Mesendoderm (in vitro differentiated cells): ENCODE results near the gene FOXP1.

Source experiments
- DNase-seq: peaks from one replicate; pipeline ENCODE4 v3.0.0; 2013
- H2AK5ac ChIP-seq: 2 replicates; pipeline ENCODE4 v1.6.1; 2013; ENCODE audit warnings: low read length, inconsistent platforms
- H2BK120ac ChIP-seq: 2 replicates; pipeline ENCODE4 v1.6.1; 2013; ENCODE audit warnings: low read depth, mild to moderate bottlenecking, low read length, moderate library complexity, mixed read lengths
- H2BK15ac ChIP-seq: replicated peaks from 2 replicates; pipeline ENCODE4 v1.6.1; 2013; ENCODE audit warnings: low read depth, mild to moderate bottlenecking, moderate library complexity
- H2BK5ac ChIP-seq: 2 replicates; pipeline ENCODE4 v1.6.1; 2013; ENCODE audit warnings: low read length, inconsistent platforms
- H3K18ac ChIP-seq: 2 replicates; pipeline ENCODE4 v1.6.1; 2013; ENCODE audit warnings: mild to moderate bottlenecking, low read length, mixed read lengths
- H3K23ac ChIP-seq: one replicate; pipeline ENCODE4 v1.6.1; 2013; ENCODE audit warnings: low read length
- H3K27ac ChIP-seq: 2 replicates; pipeline ENCODE4 v1.5.1; 2013; ENCODE audit warnings: low read depth, mild to moderate bottlenecking, inconsistent platforms, low read length, moderate library complexity
- H3K27me3 ChIP-seq: 2 replicates; pipeline ENCODE4 v1.6.1; 2013; ENCODE audit warnings: low read length, control low read depth, mild to moderate bottlenecking, inconsistent platforms; ENCODE audit not compliant: insufficient read depth, poor library complexity
- H3K36me3 ChIP-seq: 2 replicates; pipeline ENCODE4 v1.6.1; 2013; ENCODE audit warnings: low read length, inconsistent platforms; ENCODE audit not compliant: control insufficient read depth, insufficient read depth
- H3K4ac ChIP-seq: one replicate; pipeline ENCODE4 v1.6.1; 2013; ENCODE audit warnings: low read depth, mild to moderate bottlenecking, low read length, moderate library complexity
- H3K4me1 ChIP-seq: 2 replicates; pipeline ENCODE4 v1.6.1; 2013; ENCODE audit warnings: low read depth, low read length, inconsistent platforms; ENCODE audit not compliant: control insufficient read depth
- H3K4me2 ChIP-seq: 2 replicates; pipeline ENCODE4 v1.6.1; 2013; ENCODE audit warnings: low read length
- H3K4me3 ChIP-seq: 2 replicates; pipeline ENCODE4 v1.5.1; 2013; ENCODE audit warnings: mild to moderate bottlenecking, low read length
- H3K56ac ChIP-seq: one replicate; pipeline ENCODE4 v1.6.1; 2013; ENCODE audit warnings: low read length
- H3K79me1 ChIP-seq: 2 replicates; pipeline ENCODE4 v1.6.1; 2013; ENCODE audit warnings: low read length, inconsistent platforms
- H3K79me2 ChIP-seq: 2 replicates; pipeline ENCODE4 v1.6.1; 2013; ENCODE audit warnings: mild to moderate bottlenecking, low read length; ENCODE audit not compliant: control insufficient read depth, insufficient read depth
- H3K9ac ChIP-seq: 2 replicates; pipeline ENCODE4 v1.6.1; 2013; ENCODE audit warnings: low read length, inconsistent platforms
- H4K5ac ChIP-seq: one replicate; pipeline ENCODE4 v1.6.1; 2013; ENCODE audit warnings: low read length
- H4K8ac ChIP-seq: one replicate; pipeline ENCODE4 v1.6.1; 2013; ENCODE audit warnings: low read depth, mild to moderate bottlenecking, control low read depth, low read length, moderate library complexity
- WGBS: extraction: QIAGEN DNeasy Blood & Tissue Kit; methylation state at CpG from one replicate; pipeline ENCODE4 v1.1.7; 2013; ENCODE audit warnings: low lambda C conversion rate, missing lambda C conversion rate; ENCODE audit not compliant: insufficient coverage; ENCODE audit errors: extremely low coverage; 5-methylcytosine and 5-hydroxymethylcytosine counted together

The FOXP1 gene

GRCh38 chr3:71135373-71136088 is 448.0 kb downstream of the FOXP1 start:
- Histone ChIP-seq H2BK120ac (no peak overlapping the region), H3K56ac (no peak overlapping the region), H2BK15ac (no peak overlapping the region), H3K27me3 (no peaks in the 10 kb centered on the region), H3K4me1 (peaks cover 2% of the 10 kb centered on the region), H2AK5ac (no peak overlapping the region), H3K79me1 (no peaks in the 10 kb centered on the region), H3K36me3 (no peaks in the 10 kb centered on the region), H2BK5ac (no peak overlapping the region), H4K5ac (no peak overlapping the region), H3K4me3 (no peak overlapping the region), H3K4ac (no peak overlapping the region), H3K27ac (no peak overlapping the region), H3K9ac (no peak overlapping the region), H3K23ac (peak overlapping the region; percentile 51), H3K79me2 (no peaks in the 10 kb centered on the region), H4K8ac (no peak overlapping the region), H3K4me2 (no peak overlapping the region), H3K18ac (no peak overlapping the region)
- DNase-seq = no peak
- no CpG with 5 or more reads among the region's 8 CpGs for WGBS

GRCh38 chr3:71134521-71134920 is 449.0 kb downstream of the FOXP1 start:
- Histone ChIP-seq H3K18ac (no peak overlapping the region), H3K56ac (no peak overlapping the region), H3K36me3 (no peaks in the 10 kb centered on the region)

GRCh38 chr3:71133865-71134264 is 449.7 kb downstream of the FOXP1 start:
- Histone ChIP-seq H2BK5ac (no peak overlapping the region), H3K4me3 (no peak overlapping the region), H3K9ac (no peak overlapping the region), H3K27me3 (no peaks in the 10 kb centered on the region), H3K79me1 (no peaks in the 10 kb centered on the region), H3K18ac (peak overlapping the region; percentile 51), H3K4me1 (peaks cover 2% of the 10 kb centered on the region), H4K5ac (no peak overlapping the region), H3K56ac (no peak overlapping the region), H2BK15ac (no peak overlapping the region), H3K23ac (no peak overlapping the region), H3K36me3 (no peaks in the 10 kb centered on the region), H3K79me2 (no peaks in the 10 kb centered on the region), H3K4ac (no peak overlapping the region), H2BK120ac (no peak overlapping the region), H3K27ac (no peak overlapping the region), H3K4me2 (no peak overlapping the region), H2AK5ac (no peak overlapping the region), H4K8ac (no peak overlapping the region)
- DNase-seq = no peak
- no CpG with 5 or more reads among the region's 4 CpGs for WGBS

More at GRCh38 chr3:71134521-71134920, 449.0 kb downstream of the FOXP1 start:
- H3K4me3 ChIP-seq = no peak overlapping the region
- H3K4me2 ChIP-seq = no peak overlapping the region
- no peak overlapping the region for H2AK5ac ChIP-seq
- DNase-seq = no peak
- no peak overlapping the region for H3K27ac ChIP-seq
- no peaks in the 10 kb centered on the region for H3K27me3 ChIP-seq
- H2BK120ac ChIP-seq = no peak overlapping the region
- peaks cover 2% of the 10 kb centered on the region for H3K4me1 ChIP-seq
- H3K79me2 ChIP-seq = no peaks in the 10 kb centered on the region
- H2BK5ac ChIP-seq = no peak overlapping the region
- no CpG with 5 or more reads among the region's 2 CpGs for WGBS
- H3K9ac ChIP-seq = no peak overlapping the region
- H4K5ac ChIP-seq = no peak overlapping the region
- H3K23ac ChIP-seq = no peak overlapping the region
- H4K8ac ChIP-seq = no peak overlapping the region
- no peak overlapping the region for H2BK15ac ChIP-seq
- H3K79me1 ChIP-seq = no peaks in the 10 kb centered on the region
- no peak overlapping the region for H3K4ac ChIP-seq

GRCh38 chr3:71132995-71133730 is 450.4 kb downstream of the FOXP1 start:
- DNase-seq = no peak
- WGBS = no CpG with 5 or more reads among the region's 8 CpGs

GRCh38 chr3:71131375-71132314 is 451.9 kb downstream of the FOXP1 start:
- WGBS = no CpG with 5 or more reads among the region's 10 CpGs

More at GRCh38 chr3:71132995-71133730, 450.4 kb downstream of the FOXP1 start:
- no peak overlapping the region for H3K4ac ChIP-seq
- no peak overlapping the region for H3K4me3 ChIP-seq
- H3K79me1 ChIP-seq = no peaks in the 10 kb centered on the region
- H2BK5ac ChIP-seq = no peak overlapping the region
- no peak overlapping the region for H4K8ac ChIP-seq
- H3K27me3 ChIP-seq = no peaks in the 10 kb centered on the region
- H4K5ac ChIP-seq = no peak overlapping the region
- H3K56ac ChIP-seq = no peak overlapping the region
- no peak overlapping the region for H3K9ac ChIP-seq
- no peak overlapping the region for H2BK120ac ChIP-seq
- H3K4me2 ChIP-seq = no peak overlapping the region
- H3K79me2 ChIP-seq = no peaks in the 10 kb centered on the region
- no peaks in the 10 kb centered on the region for H3K36me3 ChIP-seq
- H3K27ac ChIP-seq = no peak overlapping the region
- peaks cover 2% of the 10 kb centered on the region for H3K4me1 ChIP-seq
- H3K23ac ChIP-seq = no peak overlapping the region
- H3K18ac ChIP-seq = no peak overlapping the region
- H2AK5ac ChIP-seq = no peak overlapping the region
- H2BK15ac ChIP-seq = no peak overlapping the region

More at GRCh38 chr3:71131375-71132314, 451.9 kb downstream of the FOXP1 start:
- no peak overlapping the region for H3K4ac ChIP-seq
- H4K8ac ChIP-seq = no peak overlapping the region
- peak overlapping the region; percentile 43 for H3K18ac ChIP-seq
- H3K27ac ChIP-seq = no peak overlapping the region
- H3K4me2 ChIP-seq = no peak overlapping the region
- peaks cover 3% of the 10 kb centered on the region for H3K4me1 ChIP-seq
- H2BK120ac ChIP-seq = no peak overlapping the region
- H3K9ac ChIP-seq = no peak overlapping the region
- no peaks in the 10 kb centered on the region for H3K27me3 ChIP-seq
- H3K79me2 ChIP-seq = no peaks in the 10 kb centered on the region
- no peak overlapping the region for H3K23ac ChIP-seq
- no peak overlapping the region for H2BK15ac ChIP-seq
- no peak overlapping the region for H2BK5ac ChIP-seq
- H3K36me3 ChIP-seq = no peaks in the 10 kb centered on the region
- H3K79me1 ChIP-seq = no peaks in the 10 kb centered on the region
- peak; percentile 35 for DNase-seq
- no peak overlapping the region for H2AK5ac ChIP-seq
- no peak overlapping the region for H4K5ac ChIP-seq
- H3K4me3 ChIP-seq = no peak overlapping the region
- H3K56ac ChIP-seq = no peak overlapping the region
